KMS-11 (cell line): ENCODE data around the gene DAAM2.

Experiments used
- H2AFZ ChIP-seq: fragments of 200-600 bp; sonication (generic); 2 replicates; pipeline ENCODE4 v1.6.1; 2016; ENCODE audit warnings: antibody characterized with exemption, mixed run types, low read depth
- H3K27ac ChIP-seq: fragments of 200-600 bp; sonication (generic); 2 replicates; pipeline ENCODE4 v1.6.1; 2016; ENCODE audit warnings: mild to moderate bottlenecking, mixed run types
- H3K27me3 ChIP-seq: fragments of 200-600 bp; sonication (generic); 2 replicates; pipeline ENCODE4 v1.6.1; 2017; ENCODE audit warnings: mild to moderate bottlenecking, low read depth, mixed run types, moderate library complexity; ENCODE audit not compliant: insufficient read depth
- H3K36me3 ChIP-seq: fragments of 200-600 bp; sonication (generic); 2 replicates; pipeline ENCODE4 v1.6.1; 2017; ENCODE audit warnings: mild to moderate bottlenecking, mixed run types; ENCODE audit not compliant: insufficient read depth
- H3K4me1 ChIP-seq: fragments of 200-600 bp; sonication (generic); 2 replicates; pipeline ENCODE4 v1.6.1; 2016; ENCODE audit warnings: mild to moderate bottlenecking, low read depth, mixed run types; ENCODE audit not compliant: poor library complexity, severe bottlenecking
- H3K4me2 ChIP-seq: fragments of 200-600 bp; sonication (generic); 2 replicates; pipeline ENCODE4 v1.7.0; 2016; ENCODE audit warnings: mild to moderate bottlenecking, mixed run types
- H3K4me3 ChIP-seq: fragments of 200-600 bp; sonication (generic); IDR thresholded peaks from 2 replicates; pipeline ENCODE4 v1.6.1; 2017; ENCODE audit warnings: low read depth, low read length, mixed read lengths; ENCODE audit not compliant: insufficient read depth
- H3K79me2 ChIP-seq: fragments of 200-600 bp; sonication (generic); 2 replicates; pipeline ENCODE4 v1.6.1; 2016; ENCODE audit warnings: low read depth, mixed run types; ENCODE audit not compliant: insufficient read depth
- H3K9ac ChIP-seq: fragments of 200-600 bp; sonication (generic); 2 replicates; pipeline ENCODE4 v1.6.1; 2016; ENCODE audit warnings: mild to moderate bottlenecking, mixed run types
- H4K20me1 ChIP-seq: fragments of 200-600 bp; sonication (generic); 2 replicates; pipeline ENCODE4 v1.6.1; 2016; ENCODE audit warnings: mild to moderate bottlenecking, mixed run types; ENCODE audit not compliant: insufficient read depth
- CTCF ChIP-seq: fragments of 200-600 bp; sonication (generic); conservative IDR thresholded peaks from 2 replicates; pipeline ENCODE4 v1.6.1; 2017; ENCODE audit warnings: low read depth, mild to moderate bottlenecking, antibody characterized with exemption, low read length, moderate library complexity, mixed read lengths

Gene DAAM2

DNA sequence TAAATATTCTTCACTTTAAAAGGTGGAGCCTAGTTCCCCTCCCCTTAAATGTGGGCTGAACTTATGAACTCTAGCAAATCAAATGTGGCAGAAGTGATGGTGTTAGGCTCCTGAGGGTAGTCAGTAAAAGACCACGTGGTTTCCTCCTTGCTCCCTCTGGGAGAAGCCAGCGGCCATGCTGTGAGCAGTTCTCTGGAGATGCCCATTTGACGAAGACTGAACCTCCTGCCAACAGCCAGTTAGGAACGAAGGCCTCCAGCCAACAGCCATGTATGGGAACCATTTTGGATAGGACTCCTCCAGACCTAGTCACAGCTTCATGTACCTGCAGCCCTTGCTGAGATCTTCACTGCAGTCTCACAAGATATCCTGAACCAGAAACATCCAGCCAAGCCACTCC lies 149.6 kb downstream of the DAAM2 start:
- TF ChIP-seq CTCF = no peak
- Histone ChIP-seq H3K4me3 (no peak overlapping the region), H3K4me1 (peaks cover 4% of the 10 kb centered on the region), H3K27ac (no peak overlapping the region), H2AFZ (no peak overlapping the region), H3K36me3 (no peaks in the 10 kb centered on the region), H3K27me3 (no peaks in the 10 kb centered on the region), H4K20me1 (no peaks in the 10 kb centered on the region), H3K4me2 (no peak overlapping the region), H3K79me2 (no peaks in the 10 kb centered on the region), H3K9ac (no peak overlapping the region)

DNA sequence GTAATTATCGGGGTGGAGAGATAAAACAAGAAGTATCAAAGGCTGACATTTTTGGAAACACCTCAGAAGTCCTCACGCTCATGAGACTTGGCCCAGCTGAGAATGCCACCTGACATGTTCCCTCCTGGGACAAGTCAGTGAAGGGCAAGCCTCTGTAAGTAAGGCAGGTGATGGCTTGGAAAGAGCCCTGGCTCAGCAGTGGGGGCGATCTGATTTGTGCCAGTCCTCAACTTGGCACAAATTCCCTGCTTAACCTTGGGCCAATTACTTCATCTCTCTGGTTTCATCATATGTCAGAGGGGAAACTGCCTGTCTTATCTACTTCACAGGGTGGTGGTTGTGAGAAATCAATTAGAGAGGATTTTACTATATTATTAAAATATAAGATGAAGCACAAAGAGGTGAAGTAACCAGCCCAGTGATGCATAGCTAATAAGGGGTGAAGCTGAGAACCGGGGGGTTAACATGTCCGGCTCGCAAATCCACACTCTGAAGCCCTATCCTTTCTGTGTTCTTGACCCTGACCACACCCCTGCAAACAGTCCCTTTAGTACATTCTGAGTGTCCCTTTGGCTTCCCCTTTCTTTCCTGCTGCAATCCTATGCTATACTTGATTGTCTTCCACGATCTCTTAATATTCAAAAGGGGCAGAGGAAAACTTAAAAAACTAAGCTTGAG lies 150.9 kb downstream of the DAAM2 start:
- Histone ChIP-seq H3K27ac (no peak overlapping the region), H2AFZ (no peak overlapping the region), H4K20me1 (no peaks in the 10 kb centered on the region), H3K4me3 (no peak overlapping the region), H3K36me3 (no peaks in the 10 kb centered on the region), H3K4me1 (no peaks in the 10 kb centered on the region), H3K4me2 (no peak overlapping the region), H3K27me3 (no peaks in the 10 kb centered on the region), H3K9ac (no peak overlapping the region), H3K79me2 (no peaks in the 10 kb centered on the region)
- no peak for TF ChIP-seq CTCF

- Histone ChIP-seq H3K4me3 (no peak overlapping the region), H2AFZ (no peak overlapping the region), H3K4me1 (no peaks in the 10 kb centered on the region), H4K20me1 (no peaks in the 10 kb centered on the region), H3K36me3 (no peaks in the 10 kb centered on the region), H3K4me2 (no peak overlapping the region), H3K79me2 (no peaks in the 10 kb centered on the region), H3K27me3 (no peaks in the 10 kb centered on the region), H3K9ac (no peak overlapping the region), H3K27ac (no peak overlapping the region)
- no peak for TF ChIP-seq CTCF
These were observed 153.4 kb downstream of the DAAM2 start for GRCh38 chr6:39945626-39946025.

- Histone ChIP-seq H3K4me3 (no peak overlapping the region), H3K79me2 (no peaks in the 10 kb centered on the region), H3K27ac (no peak overlapping the region), H3K9ac (no peak overlapping the region), H4K20me1 (no peaks in the 10 kb centered on the region), H3K4me2 (no peak overlapping the region), H2AFZ (no peak overlapping the region), H3K27me3 (no peaks in the 10 kb centered on the region), H3K4me1 (no peaks in the 10 kb centered on the region), H3K36me3 (no peaks in the 10 kb centered on the region)
- TF ChIP-seq CTCF = no peak
These were observed 155.5 kb downstream of the DAAM2 start for GRCh38 chr6:39947611-39948068.
